Activated CD4-positive, CD25-positive, alpha-beta regulatory T cell treated with anti-CD3 and anti-CD28 coated beads, Interleukin-2, amount 50 U/mL, for 16 hours (primary cell): Measurements from ENCODE around the gene EPN3.

Experiments
- DNase-seq: peaks from one replicate; pipeline ENCODE4 v3.0.0-alpha.2; 2020; ENCODE audit warnings: low read depth, low spot score

EPN3 gene

GRCh38 chr17:50532452-50533024 is at the start of gene EPN3:
TSS of gene EPN3 (plus strand) at chr17:50532735. CDS start at chr17:50536557, 3,822 bp downstream.
- DNase-seq = no peak

- no peak for DNase-seq
Measured at GRCh38 chr17:50483266-50483665, 49.3 kb upstream of the EPN3 start.

GRCh38 chr17:50484386-50485155 is 48.0 kb upstream of the EPN3 start:
- no peak for DNase-seq

GRCh38 chr17:50487213-50488096 is 45.1 kb upstream of the EPN3 start:
- no peak for DNase-seq

GRCh38 chr17:50488880-50489279 is 43.7 kb upstream of the EPN3 start:
- DNase-seq = no peak

- DNase-seq = no peak
Measured at GRCh38 chr17:50491505-50491904, 41.0 kb upstream of the EPN3 start.

GRCh38 chr17:50492214-50492613 is 40.3 kb upstream of the EPN3 start:
- DNase-seq = no peak

- DNase-seq = no peak
Measured at GRCh38 chr17:50493744-50494143, 38.8 kb upstream of the EPN3 start.

GRCh38 chr17:50495217-50495823 is 37.2 kb upstream of the EPN3 start:
- no peak for DNase-seq

- no peak for DNase-seq
Measured at GRCh38 chr17:50495918-50496317, 36.6 kb upstream of the EPN3 start.

GRCh38 chr17:50498021-50498874 is 34.3 kb upstream of the EPN3 start:
- DNase-seq = no peak

GRCh38 chr17:50499270-50499669 is 33.3 kb upstream of the EPN3 start:
- no peak for DNase-seq

GRCh38 chr17:50499721-50500120 is 32.8 kb upstream of the EPN3 start:
- DNase-seq = no peak

GRCh38 chr17:50501054-50501453 is 31.5 kb upstream of the EPN3 start:
- DNase-seq = no peak

GRCh38 chr17:50502301-50502990 is 30.1 kb upstream of the EPN3 start:
- no peak for DNase-seq

GRCh38 chr17:50505591-50506130 is 26.9 kb upstream of the EPN3 start:
- DNase-seq = no peak

GRCh38 chr17:50506298-50506697 is 26.2 kb upstream of the EPN3 start:
- DNase-seq = no peak

GRCh38 chr17:50507871-50508572 is 24.5 kb upstream of the EPN3 start, which contains the start of gene MYCBPAP:
TSS of gene MYCBPAP (plus strand) at chr17:50508439. CDS start at chr17:50508675, 236 bp downstream.
- peak; percentile 56 for DNase-seq
